Measurements from ENCODE around the gene ARHGAP10. TPM values are rescaled to one million over a fixed set of nuclear protein-coding genes. Genes with fewer than 3 reads are reported as not detected.

The ARHGAP10 gene
- total RNA-seq, 1 donor from 2014 or later, result 25.5 TPM

GRCh38 chr4:148089624-148090023, 357.7 kb downstream of the ARHGAP10 start:
- no peak for TF ChIP-seq CTCF (conservative IDR thresholded peaks at IDR 0.05)
- H3K27ac Mint-ChIP-seq, result no peak overlapping the region
- no peaks in the 10 kb centered on the region for H3K4me1 Mint-ChIP-seq (ENCODE audit: unreplicated experiment)
- H3K4me3 Mint-ChIP-seq, result no peak overlapping the region
- no peak for DNase-seq (ENCODE audit: extremely low spot score, unreplicated experiment)
- H3K27me3 Mint-ChIP-seq, result no peaks in the 10 kb centered on the region
- H3K9me3 Mint-ChIP-seq, result no peaks in the 10 kb centered on the region
- H3K36me3 Mint-ChIP-seq, result peaks cover 5% of the 10 kb centered on the region

DNA sequence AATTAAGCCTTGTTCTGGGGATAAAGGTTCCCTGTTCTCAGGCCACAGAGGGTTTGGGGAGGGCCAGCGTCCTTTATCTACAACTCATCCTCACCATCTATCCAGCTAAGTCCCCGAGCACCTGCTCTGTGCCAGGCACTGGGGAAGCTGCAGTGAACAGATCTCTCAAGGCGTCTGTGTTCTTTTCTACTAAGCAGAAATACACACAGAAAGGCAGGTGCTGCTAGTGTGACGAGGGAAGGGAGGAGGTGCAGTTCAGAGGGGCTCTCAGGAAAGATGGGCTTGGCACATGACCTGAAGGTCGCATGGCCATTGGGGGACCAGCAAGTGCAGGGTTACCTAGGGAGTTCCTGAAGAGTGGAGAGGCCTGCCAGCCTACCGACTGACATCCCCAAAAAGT, 358.1 kb downstream of the ARHGAP10 start:
- no peak for TF ChIP-seq CTCF (conservative IDR thresholded peaks at IDR 0.05)
- Mint-ChIP-seq H3K27me3 (no peaks in the 10 kb centered on the region), H3K4me1 (ENCODE audit: unreplicated experiment) (no peaks in the 10 kb centered on the region), H3K36me3 (peaks cover 5% of the 10 kb centered on the region), H3K4me3 (no peak overlapping the region), H3K9me3 (no peaks in the 10 kb centered on the region), H3K27ac (no peak overlapping the region)
- no peak for DNase-seq (ENCODE audit: extremely low spot score, unreplicated experiment)

DNA sequence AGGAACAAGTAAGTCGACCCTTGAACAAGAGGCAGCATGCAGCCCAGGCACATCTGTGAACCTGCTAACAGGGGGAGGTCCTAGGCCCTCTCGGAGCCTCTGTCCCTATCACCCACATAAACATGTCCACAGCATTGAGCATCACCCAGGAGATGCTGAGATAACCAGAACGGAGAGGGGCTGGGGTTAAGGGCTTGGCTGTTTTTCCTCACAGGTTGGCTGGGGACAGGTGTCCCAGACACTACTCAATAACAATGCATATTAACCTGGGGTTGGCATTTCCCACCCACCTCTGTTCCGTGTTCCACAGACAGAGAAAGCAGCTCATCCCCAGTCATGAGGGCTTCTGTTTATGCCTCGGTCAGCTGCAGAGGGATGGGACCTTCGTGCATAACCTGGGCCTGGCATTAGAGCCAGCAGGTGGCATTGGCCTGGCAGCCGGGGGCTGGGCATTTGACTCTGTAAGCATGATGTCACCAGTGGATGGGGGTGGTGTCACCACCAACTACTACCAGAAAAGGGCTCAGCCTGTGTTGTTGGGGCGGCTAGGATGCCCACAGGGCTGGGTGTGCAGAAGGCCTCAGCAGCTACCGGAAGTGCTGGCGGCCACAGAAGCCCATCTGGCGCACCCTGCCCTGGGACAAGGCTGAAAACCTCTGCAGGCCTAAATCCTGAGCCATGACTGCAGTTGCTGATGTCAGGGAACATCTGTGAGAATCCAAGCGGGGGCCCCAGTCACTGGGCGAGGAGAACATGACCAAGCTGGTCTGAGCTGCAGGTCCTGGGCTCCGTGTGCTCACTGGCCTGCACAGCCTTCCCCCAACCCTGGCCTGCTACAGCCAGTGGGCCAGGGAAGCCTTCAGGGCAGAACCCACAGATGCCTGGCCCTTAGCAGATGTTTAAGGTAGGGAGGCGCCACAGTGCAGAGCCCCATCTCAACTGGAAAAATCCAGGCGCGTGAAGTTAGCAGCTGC, 358.9 kb downstream of the ARHGAP10 start:
- Mint-ChIP-seq H3K36me3 (peaks cover under 1% of the 10 kb centered on the region), H3K27ac (no peak overlapping the region), H3K4me1 (ENCODE audit: unreplicated experiment) (no peaks in the 10 kb centered on the region), H3K9me3 (no peaks in the 10 kb centered on the region), H3K27me3 (no peaks in the 10 kb centered on the region), H3K4me3 (no peak overlapping the region)
- DNase-seq (ENCODE audit: extremely low spot score, unreplicated experiment), result no peak
- TF ChIP-seq CTCF (conservative IDR thresholded peaks at IDR 0.05), result no peak

DNA sequence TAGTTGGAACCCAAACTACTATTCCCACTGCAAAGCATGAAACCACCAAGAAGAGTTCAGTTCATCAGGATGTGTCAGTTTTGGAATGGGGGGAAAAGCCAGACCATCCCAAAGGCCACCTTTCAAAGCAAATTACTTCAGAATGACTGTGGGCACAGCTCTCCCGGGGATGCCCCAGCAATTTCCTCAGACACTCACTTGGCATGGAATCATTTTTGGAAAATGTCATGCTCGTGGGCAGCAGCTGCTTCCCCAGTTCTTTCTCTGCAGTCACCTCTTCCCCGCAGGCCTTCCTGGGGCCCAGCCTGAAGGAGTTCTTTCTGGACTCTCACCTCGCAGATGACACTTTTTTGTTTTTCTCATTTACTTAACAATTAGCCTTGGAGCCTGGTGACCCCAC, 360.0 kb downstream of the ARHGAP10 start:
- no peak overlapping the region for H3K27ac Mint-ChIP-seq

GRCh38 chr4:148092316-148093014, 360.6 kb downstream of the ARHGAP10 start:
- Mint-ChIP-seq H3K4me3 (no peak overlapping the region), H3K27ac (no peak overlapping the region), H3K4me1 (ENCODE audit: unreplicated experiment) (no peaks in the 10 kb centered on the region), H3K9me3 (no peaks in the 10 kb centered on the region), H3K27me3 (no peaks in the 10 kb centered on the region), H3K36me3 (peaks cover 3% of the 10 kb centered on the region)
- no peak for TF ChIP-seq CTCF (conservative IDR thresholded peaks at IDR 0.05)
- no peak for DNase-seq (ENCODE audit: extremely low spot score, unreplicated experiment)

More for the DNA sequence above, 360.0 kb downstream of the ARHGAP10 start:
- Mint-ChIP-seq H3K4me3 (no peak overlapping the region), H3K4me1 (ENCODE audit: unreplicated experiment) (no peaks in the 10 kb centered on the region), H3K27me3 (no peaks in the 10 kb centered on the region), H3K36me3 (peaks cover 3% of the 10 kb centered on the region), H3K9me3 (no peaks in the 10 kb centered on the region)
- DNase-seq (ENCODE audit: extremely low spot score, unreplicated experiment), result no peak
- TF ChIP-seq CTCF (conservative IDR thresholded peaks at IDR 0.05), result no peak
